HG03064 (cell line): ENCODE results near the gene B3GLCT.
"Not testable (repeated sequence)": the region's sequence is repeated elsewhere in the genome, so short reads cannot be mapped to it uniquely, and the experiment has no call there.

Experiments
- ATAC-seq: cut with Tn5 transposase; IDR thresholded peaks from one replicate; pipeline ENCODE4 v1.9.1; 2021; ENCODE audit warnings: low read depth; ENCODE audit not compliant: unreplicated experiment

B3GLCT gene

DNA sequence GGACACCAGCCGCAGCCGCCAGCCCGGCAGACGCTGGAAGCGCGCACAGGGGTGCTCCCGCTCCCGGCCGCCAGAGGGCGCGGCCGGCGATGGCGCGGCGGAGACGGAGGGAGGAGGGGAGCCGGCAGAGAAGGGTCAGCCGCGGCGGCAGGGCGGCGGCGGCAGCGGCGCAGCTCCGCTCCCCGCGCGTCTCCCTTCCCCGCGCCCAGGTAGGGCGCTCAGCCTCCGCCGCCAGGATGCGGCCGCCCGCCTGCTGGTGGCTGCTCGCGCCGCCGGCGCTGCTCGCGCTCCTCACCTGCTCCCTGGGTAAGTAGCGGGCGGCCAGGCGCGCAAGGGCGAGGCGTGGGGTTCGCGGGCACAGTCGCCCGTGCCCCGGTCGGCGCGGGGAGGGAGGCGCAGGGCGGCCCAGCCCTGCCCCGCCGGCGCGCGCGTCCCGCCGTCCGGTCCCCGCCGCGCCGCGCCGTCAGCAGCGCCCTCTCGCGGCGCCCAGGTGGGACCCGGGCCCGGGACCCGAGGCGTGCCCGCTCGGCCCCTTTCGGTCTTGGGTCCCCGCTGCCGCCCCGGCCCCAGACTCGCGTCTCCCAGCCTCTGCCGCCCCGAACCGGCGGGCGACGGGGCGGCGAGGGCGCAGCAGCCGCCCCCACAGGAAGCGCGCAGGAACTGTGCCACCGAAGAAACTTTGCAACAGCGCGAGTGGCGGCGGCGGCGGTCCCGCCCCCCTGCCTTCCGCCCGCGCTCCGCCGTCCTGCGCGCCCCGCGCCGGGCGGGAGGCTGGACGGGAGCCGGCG is at the start of gene B3GLCT:
Gene B3GLCT (plus strand): TSS at position 127 of the 788 bp plus-strand sequence. CDS start 110 bp downstream, at position 237.
- ATAC-seq, result peak; percentile 88

DNA sequence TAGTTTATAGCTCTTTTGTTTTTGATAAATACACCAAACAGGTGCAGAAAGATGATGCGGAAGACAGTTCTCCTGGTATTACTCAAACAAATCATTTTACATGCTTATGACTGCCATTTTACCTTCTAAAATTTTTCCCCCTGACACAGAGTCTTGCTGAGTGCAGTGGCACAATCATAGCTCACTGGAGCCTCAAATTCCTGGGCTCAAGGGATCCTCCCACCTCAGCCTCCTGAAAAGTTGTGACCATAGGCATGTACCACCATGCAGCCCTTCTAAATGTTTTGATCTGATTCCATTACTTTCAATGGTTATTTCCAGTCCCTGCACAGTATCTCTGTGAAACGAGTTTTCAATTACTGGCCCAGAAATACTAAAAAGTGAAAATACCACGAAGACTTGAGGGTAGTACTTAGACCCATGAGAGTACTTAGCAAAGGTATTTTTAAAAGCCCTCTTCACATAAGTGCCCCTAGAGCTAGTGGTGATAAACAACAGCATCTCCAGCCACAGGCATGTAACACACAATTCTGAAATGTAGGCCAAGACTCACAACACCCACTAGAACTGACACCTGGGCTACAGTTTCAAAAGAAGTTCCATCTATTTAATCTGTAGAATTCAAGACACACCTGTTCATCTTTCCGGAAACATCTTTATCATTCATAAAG is 49.3 kb upstream of the B3GLCT start:
- ATAC-seq, result no peak

DNA sequence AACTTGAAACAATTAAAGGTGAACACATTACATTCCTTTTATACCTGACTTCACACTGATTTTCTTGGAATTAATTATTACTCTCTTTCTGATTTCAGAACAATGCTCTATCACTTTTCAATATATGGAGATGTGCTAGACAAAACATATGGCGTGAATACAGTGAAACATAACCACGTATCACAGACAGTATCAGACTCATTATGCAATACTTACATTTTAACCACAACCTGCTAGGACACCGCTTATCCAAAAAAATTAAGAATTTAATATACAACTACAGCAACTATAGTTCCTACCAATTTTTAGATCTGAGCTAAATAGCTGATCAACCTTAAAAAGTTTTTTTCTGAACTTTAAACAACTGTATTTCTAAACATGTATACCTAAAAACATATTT is 47.9 kb upstream of the B3GLCT start:
- ATAC-seq, result no peak

DNA sequence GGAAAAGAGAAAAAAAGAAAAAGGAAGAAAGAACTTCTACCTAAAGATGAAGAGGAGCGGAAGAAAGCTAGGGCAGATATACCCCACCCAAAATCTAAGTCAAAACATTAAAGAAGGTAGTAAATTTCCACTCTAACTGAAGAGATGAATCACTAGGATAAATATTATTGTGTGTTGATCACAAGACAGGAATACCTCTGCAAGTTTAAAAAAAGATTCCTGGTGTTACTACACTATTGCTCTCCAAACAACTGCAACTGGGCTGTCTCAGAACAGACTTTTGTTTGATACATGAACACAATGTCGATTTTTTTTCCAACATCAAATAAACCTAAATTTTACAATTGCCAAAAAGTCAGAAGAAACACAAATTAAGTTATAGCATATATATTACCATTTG is 44.8 kb upstream of the B3GLCT start:
- ATAC-seq, result no peak

DNA sequence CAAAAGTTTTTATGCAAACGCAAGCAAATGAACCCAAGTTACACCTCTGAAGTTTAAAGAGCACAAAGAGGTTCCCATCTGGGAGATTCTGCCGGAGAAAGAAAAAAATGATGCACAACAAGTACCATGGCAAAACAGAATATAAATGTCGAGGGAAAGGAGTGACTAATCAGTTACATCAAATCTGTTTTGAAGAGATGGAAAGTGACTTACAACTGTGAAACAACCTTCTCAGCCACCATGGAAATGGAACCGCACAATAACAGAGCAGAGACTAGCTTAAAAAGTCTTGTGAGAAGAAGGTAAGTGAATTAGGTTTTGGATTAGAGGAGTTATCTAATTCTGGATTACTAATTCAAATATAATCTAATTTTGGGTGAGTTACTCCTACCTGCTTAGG is 40.5 kb upstream of the B3GLCT start:
- no peak for ATAC-seq

DNA sequence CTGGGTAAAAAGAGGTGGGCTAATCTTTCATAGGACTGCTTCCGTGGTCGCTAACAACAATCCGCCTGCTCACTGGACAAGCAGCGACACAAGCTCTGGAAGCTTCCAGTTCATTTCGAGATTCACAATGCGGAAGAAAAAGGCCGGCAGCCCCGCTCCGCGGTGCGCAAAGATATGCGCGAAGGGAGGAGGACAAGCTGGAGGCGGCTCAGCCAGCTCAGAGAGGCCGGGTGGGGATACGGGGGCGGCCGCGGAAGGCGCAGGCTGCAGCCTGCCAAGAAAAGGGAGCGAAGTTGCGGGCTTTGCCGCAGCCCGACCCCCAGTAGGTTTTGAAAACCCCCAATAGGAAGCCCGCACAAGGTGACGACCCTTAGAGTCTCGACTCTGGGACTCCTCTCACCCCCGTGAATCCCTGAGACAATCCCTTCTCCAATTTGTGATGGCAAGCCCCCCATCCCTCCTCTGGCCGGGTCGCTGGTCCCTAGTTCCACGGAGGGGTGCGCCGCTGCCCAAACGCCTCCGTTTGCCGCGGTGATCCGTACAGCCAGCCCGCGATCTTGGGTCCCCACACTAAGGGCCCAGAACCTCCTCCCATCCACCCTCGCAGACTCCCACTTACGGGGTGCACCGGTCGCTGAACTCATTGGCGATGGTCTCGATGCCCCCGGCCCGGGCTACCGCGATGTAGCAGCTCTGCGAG is 38.8 kb upstream of the B3GLCT start:
- ATAC-seq, result peak; percentile 6

DNA sequence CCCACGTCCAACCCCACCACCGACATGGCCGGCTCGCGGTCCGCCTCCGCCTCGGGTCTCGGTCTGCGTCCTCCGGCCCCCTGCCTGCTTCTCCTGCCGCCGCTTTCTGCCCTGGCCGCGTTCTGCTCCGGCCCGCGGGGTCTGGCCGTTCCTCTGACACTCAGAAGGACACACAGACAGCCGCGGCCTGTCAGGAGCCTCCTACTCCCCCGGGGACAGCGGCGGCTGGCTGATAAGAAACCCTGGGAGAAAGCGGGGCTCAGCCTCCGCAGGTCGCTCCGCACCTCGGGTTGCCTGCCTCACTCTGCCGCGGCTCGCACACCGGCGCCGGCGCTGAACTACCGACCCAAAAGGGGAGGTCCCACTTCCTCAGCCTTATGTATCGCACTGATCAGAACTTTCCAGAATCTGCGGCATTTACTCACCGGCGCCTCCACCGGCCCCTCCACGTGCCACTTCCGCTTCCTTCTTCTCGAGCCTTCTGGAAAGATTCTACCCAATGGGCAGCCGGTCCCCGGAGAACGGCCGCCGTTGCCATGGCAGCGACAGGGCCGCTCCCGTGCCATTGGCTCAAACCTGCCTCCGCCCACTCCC is 38.1 kb upstream of the B3GLCT start, which contains the start of gene HSPH1:
Gene HSPH1 (minus strand): TSS at position 348 of the 594 bp plus-strand sequence. CDS start 322 bp downstream, at position 26.
- ATAC-seq, result peak; percentile 72

DNA sequence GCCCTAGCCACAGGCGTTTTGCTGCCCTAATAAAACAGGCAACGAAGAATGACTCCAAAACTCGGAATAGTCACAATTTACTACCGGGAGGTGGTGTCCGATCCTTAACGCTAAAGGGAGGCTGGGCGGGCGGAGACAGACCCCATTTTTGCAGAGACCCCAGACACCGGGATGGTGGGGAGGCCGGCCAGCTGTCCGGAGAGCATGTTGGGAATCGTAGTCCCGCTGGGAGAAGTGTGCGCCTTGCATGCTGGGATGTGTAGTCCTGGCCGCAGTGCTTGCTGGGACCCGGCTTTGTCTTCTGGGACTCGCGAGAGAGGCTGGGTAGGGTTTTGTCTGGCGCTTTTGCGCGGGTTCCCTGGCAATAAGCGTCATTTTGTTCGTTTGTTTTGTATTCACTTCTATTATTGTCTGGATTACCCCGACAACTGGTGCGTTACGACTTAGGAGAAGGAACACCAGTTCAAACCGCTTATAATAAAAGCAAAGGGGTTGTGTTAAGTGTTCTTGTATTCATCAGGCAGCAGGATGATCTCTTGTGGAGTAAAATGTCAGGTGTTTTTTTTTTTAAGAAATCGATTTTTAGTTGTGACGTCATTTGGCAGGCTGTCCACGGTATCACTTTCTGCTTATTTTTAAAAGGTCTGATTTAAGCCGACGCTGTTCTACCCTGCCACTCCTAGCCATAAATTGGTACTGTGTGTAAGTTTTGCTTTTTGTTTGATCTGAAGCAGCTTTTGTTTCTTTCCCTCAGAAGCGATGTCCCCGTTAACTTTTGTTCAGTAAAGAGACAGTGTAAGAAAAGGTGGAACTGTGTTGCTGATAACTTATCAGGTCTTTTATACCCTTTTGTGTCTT is 37.4 kb upstream of the B3GLCT start:
- ATAC-seq, result peak; percentile 80

DNA sequence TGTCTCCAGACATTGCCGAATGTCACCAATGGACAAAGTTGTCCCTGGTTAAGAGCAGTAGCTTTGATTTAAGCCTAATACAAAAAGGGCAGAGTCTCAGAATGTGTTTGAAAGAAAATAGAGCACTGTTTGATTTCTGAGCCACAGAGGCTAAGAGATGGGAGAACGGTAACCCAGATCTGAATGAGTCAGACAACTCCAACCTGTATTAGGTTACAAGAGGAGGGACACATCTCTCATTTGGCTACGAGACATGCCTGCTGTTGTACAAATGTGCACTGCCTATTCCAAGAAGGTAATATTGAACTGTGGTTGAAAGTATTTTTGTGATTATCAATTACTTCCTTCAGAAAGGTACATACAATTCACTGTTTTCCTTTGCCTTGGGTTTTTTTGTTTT is 33.2 kb upstream of the B3GLCT start:
- no peak for ATAC-seq

DNA sequence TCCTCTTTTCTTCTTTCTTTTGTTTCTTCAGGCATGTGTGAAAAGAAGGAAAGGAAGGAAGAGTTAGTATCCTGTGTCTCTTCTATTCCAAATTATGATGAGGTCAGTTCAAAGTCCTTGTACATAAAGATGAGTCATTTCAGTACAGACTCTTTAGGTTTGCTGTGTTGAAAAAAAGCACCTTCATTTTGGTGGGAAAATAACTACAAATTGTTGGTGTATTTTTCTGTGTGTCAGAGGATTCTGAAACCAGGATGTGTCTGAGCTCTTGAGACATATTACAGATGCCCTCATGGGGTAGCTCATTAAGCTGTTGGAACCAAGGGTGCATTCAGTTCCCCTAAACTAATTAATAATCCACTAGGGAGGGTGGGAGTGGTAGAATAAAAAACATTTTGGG is 32.3 kb upstream of the B3GLCT start:
- no peak for ATAC-seq

DNA sequence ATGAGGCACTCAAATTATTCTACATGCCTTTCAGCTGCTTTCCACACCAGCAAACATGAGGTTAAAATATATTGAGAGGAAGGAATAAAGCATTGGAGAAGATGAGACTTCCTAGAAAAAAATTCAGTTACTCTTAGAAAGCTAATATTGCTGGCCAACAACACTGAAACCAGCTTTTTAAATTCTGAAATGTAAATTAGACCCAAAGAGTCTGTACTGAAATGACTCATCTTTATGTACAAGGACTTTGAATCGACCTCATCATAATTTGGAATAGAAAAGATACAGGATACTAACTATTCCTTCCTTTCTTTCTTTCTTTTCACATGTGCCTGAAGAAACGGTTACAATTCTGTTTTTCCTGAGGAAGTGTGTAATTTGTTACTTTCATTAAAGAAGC is 31.6 kb upstream of the B3GLCT start:
- peak; percentile 72 for ATAC-seq

DNA sequence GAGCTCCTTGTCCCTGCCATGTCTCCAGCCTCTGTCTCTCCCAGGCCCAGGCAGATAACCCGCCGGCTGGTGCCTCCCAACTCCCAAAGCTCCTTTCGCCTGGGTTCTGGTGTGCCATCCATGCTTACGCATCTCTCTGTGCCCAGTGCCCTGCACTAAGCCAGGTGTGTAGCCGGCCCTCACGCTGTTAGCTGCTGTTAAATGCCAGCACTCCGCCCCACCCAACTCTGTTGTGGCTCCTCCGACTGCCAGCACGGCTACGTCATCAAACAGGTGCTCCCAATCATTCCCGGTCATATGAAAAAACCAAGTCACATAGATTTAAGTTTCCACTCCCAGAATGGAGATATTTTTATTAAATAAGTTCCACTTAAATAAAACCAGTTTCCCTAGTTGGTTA is 31.0 kb upstream of the B3GLCT start:
- ATAC-seq, result no peak

DNA sequence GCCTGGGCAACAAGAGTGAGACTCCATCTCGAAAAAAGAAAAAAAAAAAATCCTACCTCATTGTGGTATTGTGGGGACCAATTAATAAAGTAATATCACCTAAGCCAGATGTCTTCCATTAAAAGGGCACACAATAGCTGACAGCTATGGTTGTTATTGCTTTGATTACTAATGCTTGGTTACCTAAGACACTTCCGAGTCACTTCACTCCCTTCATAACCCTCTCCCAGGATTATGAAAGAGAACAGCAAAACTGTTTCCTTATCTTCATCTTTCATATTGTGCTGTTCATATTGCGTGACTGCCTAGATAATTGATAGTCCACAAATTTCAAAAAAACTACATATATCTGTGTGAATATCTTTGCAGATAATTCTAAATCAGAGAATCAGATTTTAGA is 27.8 kb upstream of the B3GLCT start:
- no peak for ATAC-seq

DNA sequence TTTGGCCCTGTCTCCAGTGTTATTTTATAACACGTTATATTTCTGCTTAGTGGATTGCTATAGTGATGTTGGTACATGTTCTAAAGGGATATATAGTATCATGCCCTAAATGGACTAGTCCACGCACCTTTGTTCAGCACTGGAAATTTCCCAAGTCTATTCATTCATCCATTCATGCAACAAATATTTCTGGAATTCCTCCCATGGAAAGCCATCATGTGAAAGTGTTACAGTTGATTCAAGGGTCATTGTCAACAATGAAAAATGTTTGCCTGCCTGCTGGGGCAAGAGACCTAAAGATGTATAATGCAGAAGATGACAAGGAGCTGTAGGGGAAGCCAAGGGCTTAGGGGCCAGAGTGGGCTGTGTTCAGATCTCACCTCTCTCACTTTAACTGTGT is 27.2 kb upstream of the B3GLCT start:
- ATAC-seq, result no peak

DNA sequence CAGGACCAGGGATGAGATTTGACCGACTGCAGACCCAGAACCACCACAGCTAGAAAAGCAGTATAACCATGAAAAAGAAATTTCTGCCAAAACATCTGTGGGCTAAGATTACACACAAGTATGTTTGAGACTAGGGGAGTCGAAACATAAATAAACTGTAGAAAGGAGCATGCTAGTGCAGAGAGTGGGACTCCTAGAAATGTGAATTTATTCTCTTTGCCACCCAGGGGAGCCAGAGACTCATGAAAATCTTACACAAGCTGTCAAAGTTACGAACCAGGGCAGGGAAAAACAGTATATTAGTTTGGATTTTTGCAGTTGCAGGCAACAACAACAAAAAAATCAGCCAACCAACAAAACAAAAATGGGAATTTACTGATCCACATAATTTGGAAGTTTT is 25.8 kb upstream of the B3GLCT start:
- ATAC-seq, result no peak

DNA sequence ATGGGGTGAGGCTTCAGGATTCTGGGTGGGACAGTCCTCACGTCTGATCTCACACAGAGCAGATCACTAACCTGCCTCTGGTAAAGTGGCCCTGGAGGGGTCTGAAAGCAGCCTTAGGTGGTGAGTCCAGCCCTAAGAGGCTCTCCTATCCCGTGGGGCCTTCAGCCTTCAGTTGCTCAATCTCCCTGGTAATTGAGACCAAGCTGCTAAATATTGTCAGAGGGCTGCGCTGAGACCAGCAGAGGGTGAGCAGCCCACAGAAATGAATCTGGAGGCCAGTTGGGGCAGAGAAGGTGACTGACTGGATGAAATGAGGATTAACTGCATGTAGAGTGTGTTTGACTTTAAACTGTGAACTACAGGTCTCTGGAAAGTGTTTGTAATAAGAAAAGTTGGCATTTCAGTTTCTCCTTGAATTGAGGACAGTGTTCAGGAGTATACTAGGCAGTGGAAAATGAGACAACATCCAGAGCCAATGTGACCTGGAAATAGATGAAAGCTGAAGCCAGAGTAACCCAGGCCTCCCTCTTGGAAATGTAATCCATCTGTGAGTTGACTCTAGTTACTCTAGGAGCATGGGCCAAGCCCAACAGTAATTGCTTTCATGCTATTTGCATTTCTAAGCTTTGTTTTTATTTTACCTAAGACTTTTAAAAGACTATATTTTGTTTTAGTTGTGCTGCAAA is 23.8 kb upstream of the B3GLCT start:
- no peak for ATAC-seq

DNA sequence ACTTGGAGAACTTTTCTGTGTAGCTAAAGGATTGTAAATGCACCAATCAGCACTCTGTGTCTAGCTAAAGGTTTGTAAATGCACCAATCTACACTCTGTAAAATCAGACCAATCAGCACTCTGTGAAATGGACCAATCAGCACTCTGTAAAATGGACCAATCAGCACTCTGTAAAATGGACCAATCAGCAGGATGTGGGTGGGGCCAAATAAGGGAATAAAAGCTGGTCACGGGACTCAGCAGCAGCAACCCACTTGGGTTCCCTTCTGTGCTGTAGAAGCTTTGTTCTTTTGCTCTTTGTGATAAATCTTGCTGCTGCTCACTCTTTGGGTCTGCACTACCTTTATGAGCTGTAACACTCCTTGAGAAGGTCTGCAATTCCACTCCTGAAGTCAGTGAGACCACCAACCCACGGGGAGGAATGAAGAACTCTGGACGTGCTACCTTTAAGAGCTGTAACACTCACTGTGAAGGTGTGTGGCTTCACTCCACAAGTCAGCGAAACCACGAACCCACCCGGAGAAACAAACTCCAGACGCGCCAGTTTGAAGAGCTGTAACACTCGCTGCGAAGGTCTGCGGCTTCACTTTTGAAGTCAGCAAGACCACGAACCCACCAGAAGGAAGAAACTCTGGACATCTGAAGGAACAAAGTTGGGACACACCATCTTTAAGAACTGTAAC is 21.8 kb upstream of the B3GLCT start:
- not testable (repeated sequence) for ATAC-seq

DNA sequence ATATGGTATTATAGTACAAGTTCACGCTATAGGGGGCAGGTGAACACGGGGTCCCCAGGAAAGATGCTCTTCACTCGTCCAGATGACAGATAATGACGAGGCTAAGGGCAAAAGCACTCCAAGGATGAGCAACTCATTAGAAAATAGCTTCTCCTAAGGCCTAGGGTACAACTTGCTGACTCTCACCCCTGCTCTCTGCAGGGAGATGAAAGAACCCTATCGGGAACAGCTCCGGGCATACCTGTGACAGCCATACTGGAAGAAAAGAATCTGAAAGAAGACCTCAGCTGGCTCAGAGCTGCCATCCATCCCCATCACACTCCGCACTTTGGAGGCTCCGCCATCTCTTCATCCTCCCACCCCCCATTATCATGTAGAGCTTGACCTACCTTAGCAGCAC is 20.5 kb upstream of the B3GLCT start:
- ATAC-seq, result no peak

DNA sequence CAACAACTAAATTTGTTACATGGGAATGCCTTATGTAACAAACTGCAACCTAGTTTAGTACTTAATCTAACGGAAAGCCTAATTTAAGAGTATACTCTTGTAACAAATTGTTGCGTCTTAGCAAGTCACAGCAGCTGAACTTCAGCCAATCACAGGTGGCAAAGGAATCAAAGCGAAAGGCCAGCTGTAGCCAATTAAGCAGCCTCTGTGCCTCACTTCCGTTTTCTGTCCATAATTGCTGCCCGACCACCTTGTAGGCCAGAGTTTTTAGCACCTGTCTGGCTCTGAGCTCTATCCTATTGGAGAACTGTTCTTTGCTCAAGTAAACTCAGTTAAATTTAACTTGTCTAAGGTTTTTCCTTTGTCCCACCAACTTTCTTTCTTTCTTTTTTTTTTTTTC is 20.0 kb upstream of the B3GLCT start:
- no peak for ATAC-seq
